Kidney epithelial cell (primary cell): Measurements from ENCODE around the gene GRM3. TPM values are rescaled to one million over a fixed set of nuclear protein-coding genes. Genes with fewer than 3 reads are reported as not detected.

Experiments used
- DNase-seq: peaks from one replicate; pipeline ENCODE4 v3.0.0-alpha.2; 2010; ENCODE audit warnings: low read depth
- H3K27me3 ChIP-seq: 2 replicates; pipeline ENCODE4 v1.6.0; 2011; ENCODE audit warnings: low read length; ENCODE audit not compliant: control insufficient read depth, insufficient read depth
- H3K36me3 ChIP-seq: 2 replicates; pipeline ENCODE4 v1.5.1; 2011; ENCODE audit warnings: low read length; ENCODE audit not compliant: control insufficient read depth, insufficient read depth
- H3K4me3 ChIP-seq: 2 replicates; pipeline ENCODE4 v1.5.1; 2011; ENCODE audit warnings: low read depth, mild to moderate bottlenecking, control low read depth, low read length
- CTCF ChIP-seq: IDR thresholded peaks from 2 replicates; pipeline ENCODE4 v1.5.1; 2011; ENCODE audit warnings: mild to moderate bottlenecking, moderate library complexity, low read length, control low read depth, inconsistent platforms; ENCODE audit not compliant: insufficient read depth, poor library complexity, severe bottlenecking
- total RNA-seq: library from RNA; depleted of rRNA; stranded (reverse); fragments of >200 nt; gene quantifications from 2 replicates; pipeline ENCODE4 v1.2.3, GENCODE V29; 2015

GRM3 gene
- total RNA-seq, 1 donor from 2014 or later = not detected

- Histone ChIP-seq H3K36me3 (no peaks in the 10 kb centered on the region), H3K4me3 (no peak overlapping the region), H3K27me3 (no peaks in the 10 kb centered on the region)
- TF ChIP-seq CTCF = no peak
- DNase-seq = no peak
Observed at GRCh38 chr7:86898171-86898570, 254.5 kb downstream of the GRM3 start.

- TF ChIP-seq CTCF = no peak
- DNase-seq = no peak
- no peaks in the 10 kb centered on the region for H3K36me3 ChIP-seq
- H3K27me3 ChIP-seq = no peaks in the 10 kb centered on the region
- no peak overlapping the region for H3K4me3 ChIP-seq
Observed at GRCh38 chr7:86900886-86901285, 257.2 kb downstream of the GRM3 start.

- no peaks in the 10 kb centered on the region for H3K27me3 ChIP-seq
- peak; percentile 59 for TF ChIP-seq CTCF
- DNase-seq = no peak
Observed at GRCh38 chr7:86904949-86905834, 261.5 kb downstream of the GRM3 start.

GRCh38 chr7:86908948-86909347, 265.2 kb downstream of the GRM3 start:
- Histone ChIP-seq H3K36me3 (no peaks in the 10 kb centered on the region), H3K4me3 (no peak overlapping the region), H3K27me3 (no peaks in the 10 kb centered on the region)
- no peak for TF ChIP-seq CTCF
- DNase-seq = no peak

More at GRCh38 chr7:86904949-86905834, 261.5 kb downstream of the GRM3 start:
- no peak overlapping the region for H3K4me3 ChIP-seq
- H3K36me3 ChIP-seq = no peaks in the 10 kb centered on the region

- Histone ChIP-seq H3K27me3 (no peaks in the 10 kb centered on the region), H3K4me3 (no peak overlapping the region), H3K36me3 (no peaks in the 10 kb centered on the region)
- no peak for TF ChIP-seq CTCF
- DNase-seq = no peak
Observed at GRCh38 chr7:86911659-86912058, 267.9 kb downstream of the GRM3 start.
